ENCODE data around the gene SMIM24. TPM values are rescaled to one million over a fixed set of nuclear protein-coding genes. Genes with fewer than 3 reads are reported as not detected.
"Not testable (repeated sequence)": the region's sequence is repeated elsewhere in the genome, so short reads cannot be mapped to it uniquely, and the experiment has no call there.

The SMIM24 gene
- total and polyA plus RNA-seq, 10 of the 15 experiments (the other 5 are each of a cell fraction or from before 2014, with no cell fraction given): 0.14 to 0.44 (median 0.23) TPM; not detected in 4

- Histone ChIP-seq H3K9ac (ENCODE audit: control insufficient read depth, insufficient read depth, low read length) (no peak overlapping the region), H3K27ac (ENCODE audit: control insufficient read depth, insufficient read depth) (no peak overlapping the region), H3K36me3 (ENCODE audit: control insufficient read depth in 2 of 2, insufficient read depth in 2 of 2, low read length in 1 of 2) (peaks cover 10 to 30% of the 10 kb centered on the region in 2 experiments; a peak in 3 of 4 replicates), H3K4me2 (ENCODE audit: control insufficient read depth, insufficient read depth) (no peak overlapping the region), H3K27me3 (replicated peaks in 1 of 2; ENCODE audit: control insufficient read depth in 2 of 2, insufficient read depth in 2 of 2, low read length in 1 of 2) (no peaks in the 10 kb centered on the region), H4K20me1 (ENCODE audit: control insufficient read depth, insufficient read depth) (no peaks in the 10 kb centered on the region), H3K79me2 (ENCODE audit: control insufficient read depth, insufficient read depth, low read length) (no peaks in the 10 kb centered on the region), H3K4me1 (ENCODE audit: control insufficient read depth, insufficient read depth, low read length) (no peaks in the 10 kb centered on the region), H2AFZ (ENCODE audit: control insufficient read depth, low read depth, low read length) (no peak overlapping the region), H3K4me3 (no peak overlapping the region), H3K9me3 (replicated peaks; ENCODE audit: control insufficient read depth, insufficient read depth, low read length) (no peaks in the 10 kb centered on the region)
- ChIA-PET POLR2A (no interaction called here), SMC1A (ENCODE audit: uncharacterized antibody, unreplicated experiment) (no interaction called here), RAD21 (ENCODE audit: unreplicated experiment) (no interaction called here), CTCF (interaction anchor here (0.6 kb wide), 1 partner anchor 11 kb away, joined by 3 read pairs; no protein-coding TSS in a partner anchor)
- in situ Hi-C loops (cut with MboI) (no loop called here), intact Hi-C loops (cut with micrococcal nuclease; ENCODE audit: unreplicated experiment) (no loop called here)
- BruUV-seq (replicated peaks): no TSS peak
- no peak for TF ChIP-seq ZSCAN29 (IDR thresholded peaks at IDR 0.05)
- no peak for TF ChIP-seq KLF5 (IDR thresholded peaks at IDR 0.05; ENCODE audit: partially characterized antibody)
- TF ChIP-seq BCL3 (IDR thresholded peaks at IDR 0.05; ENCODE audit: borderline replicate concordance, insufficient read depth, low read depth, low read length, poor library complexity, severe bottlenecking): no peak
- TF ChIP-seq EP300 (IDR thresholded peaks at IDR 0.05; ENCODE audit: borderline replicate concordance in 1 of 2, control insufficient read depth in 1 of 2, low read depth in 2 of 2, low read length in 2 of 2): no peak
- TF ChIP-seq SKIL (IDR thresholded peaks at IDR 0.05; ENCODE audit: low read depth, poor library complexity, severe bottlenecking): no peak
- TF ChIP-seq STAT3 (IDR thresholded peaks at IDR 0.05; ENCODE audit: low read depth, low read length): no peak
- no peak for TF ChIP-seq JUNB (IDR thresholded peaks at IDR 0.05)
- no peak for TF ChIP-seq HDAC2 (IDR thresholded peaks at IDR 0.05)
- WGBS (ENCODE audit: insufficient coverage, insufficient replicate concordance, low lambda C conversion rate, missing lambda C conversion rate): 97% methylated on average over 28 of the region's 28 CpGs
- FAIRE-seq (no peak), ATAC-seq (no peak), DNase-seq (ENCODE audit: low read depth, low spot score) (no peak)
Observed at GRCh38 chr19:3448616-3449334, 31.6 kb downstream of the SMIM24 start.

- H4K20me1 ChIP-seq (ENCODE audit: control insufficient read depth, insufficient read depth): not testable (repeated sequence)
Observed at GRCh38 chr19:3446657-3447056, 33.7 kb downstream of the SMIM24 start.

More at GRCh38 chr19:3446657-3447056, 33.7 kb downstream of the SMIM24 start:
- RAD21 ChIA-PET (ENCODE audit: unreplicated experiment); FAIRE-seq; ATAC-seq; H2AFZ ChIP-seq (ENCODE audit: control insufficient read depth, low read depth, low read length); H3K79me2 ChIP-seq (ENCODE audit: control insufficient read depth, insufficient read depth, low read length); in situ Hi-C loops (cut with MboI); CTCF ChIA-PET; intact Hi-C loops (cut with micrococcal nuclease; ENCODE audit: unreplicated experiment); H3K4me1 ChIP-seq (ENCODE audit: control insufficient read depth, insufficient read depth, low read length); SMC1A ChIA-PET (ENCODE audit: uncharacterized antibody, unreplicated experiment); BruUV-seq (replicated peaks); H3K4me2 ChIP-seq (ENCODE audit: control insufficient read depth, insufficient read depth); H3K27me3 ChIP-seq (replicated peaks in 1 of 2; ENCODE audit: control insufficient read depth in 2 of 2, insufficient read depth in 2 of 2, low read length in 1 of 2); H3K9me3 ChIP-seq (replicated peaks; ENCODE audit: control insufficient read depth, insufficient read depth, low read length); H3K9ac ChIP-seq (ENCODE audit: control insufficient read depth, insufficient read depth, low read length); H3K27ac ChIP-seq (ENCODE audit: control insufficient read depth, insufficient read depth); H3K4me3 ChIP-seq; DNase-seq (ENCODE audit: low read depth, low spot score); POLR2A ChIA-PET: not testable (repeated sequence)
- H3K36me3 ChIP-seq (ENCODE audit: control insufficient read depth in 2 of 2, insufficient read depth in 2 of 2, low read length in 1 of 2): peaks cover 13 to 28% of the 10 kb centered on the region in 2 experiments; a peak in 3 of 4 replicates
- WGBS (ENCODE audit: insufficient coverage, insufficient replicate concordance, low lambda C conversion rate, missing lambda C conversion rate): 73% methylated on average over 4 of the region's 4 CpGs
